ENCODE data around the gene CD99L2.

DNA sequence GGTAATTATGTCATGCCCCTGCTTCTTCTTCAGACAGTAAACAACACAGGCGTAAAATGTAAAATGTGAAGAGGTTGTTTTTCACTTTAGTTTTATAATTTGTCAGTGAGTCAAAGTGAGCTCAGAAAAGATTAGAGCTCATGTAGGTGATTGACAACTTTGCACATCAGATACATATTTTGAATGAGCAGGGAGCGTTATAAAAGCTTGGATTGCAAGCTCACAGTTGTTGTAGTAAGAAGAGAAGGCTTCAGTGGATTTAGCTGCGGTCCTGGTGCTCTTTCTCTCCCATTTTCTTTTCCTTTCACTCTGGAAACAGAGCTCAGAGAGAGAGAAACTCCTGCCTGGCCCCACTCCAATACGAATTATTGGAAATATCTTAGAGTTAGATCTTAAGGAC lies 178.8 kb downstream of the CD99L2 start:
- no peak for TF ChIP-seq POLR2A (IDR thresholded peaks at IDR 0.05; ENCODE audit: control extremely low read depth in 1 of 2, low read depth in 2 of 2, low read length in 2 of 2)
- TF ChIP-seq, protein P1, sequence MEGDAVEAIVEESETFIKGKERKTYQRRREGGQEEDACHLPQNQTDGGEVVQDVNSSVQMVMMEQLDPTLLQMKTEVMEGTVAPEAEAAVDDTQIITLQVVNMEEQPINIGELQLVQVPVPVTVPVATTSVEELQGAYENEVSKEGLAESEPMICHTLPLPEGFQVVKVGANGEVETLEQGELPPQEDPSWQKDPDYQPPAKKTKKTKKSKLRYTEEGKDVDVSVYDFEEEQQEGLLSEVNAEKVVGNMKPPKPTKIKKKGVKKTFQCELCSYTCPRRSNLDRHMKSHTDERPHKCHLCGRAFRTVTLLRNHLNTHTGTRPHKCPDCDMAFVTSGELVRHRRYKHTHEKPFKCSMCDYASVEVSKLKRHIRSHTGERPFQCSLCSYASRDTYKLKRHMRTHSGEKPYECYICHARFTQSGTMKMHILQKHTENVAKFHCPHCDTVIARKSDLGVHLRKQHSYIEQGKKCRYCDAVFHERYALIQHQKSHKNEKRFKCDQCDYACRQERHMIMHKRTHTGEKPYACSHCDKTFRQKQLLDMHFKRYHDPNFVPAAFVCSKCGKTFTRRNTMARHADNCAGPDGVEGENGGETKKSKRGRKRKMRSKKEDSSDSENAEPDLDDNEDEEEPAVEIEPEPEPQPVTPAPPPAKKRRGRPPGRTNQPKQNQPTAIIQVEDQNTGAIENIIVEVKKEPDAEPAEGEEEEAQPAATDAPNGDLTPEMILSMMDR (IDR thresholded peaks at IDR 0.05; ENCODE audit: control extremely low read depth in 1 of 3, insufficient read depth in 1 of 3, low read depth in 1 of 3, low read length in 3 of 3), result no peak
